GM19238 (cell line): Measurements from ENCODE around the gene REXO1.

ENCODE experiments used
- DNase-seq: peaks from one replicate; pipeline ENCODE4 v3.0.0; 2011; ENCODE audit warnings: low spot score; ENCODE audit not compliant: insufficient read length

The REXO1 gene

GRCh38 chr19:1849886-1850398 is 1.7 kb upstream of the REXO1 start:
- DNase-seq: no peak

DNA sequence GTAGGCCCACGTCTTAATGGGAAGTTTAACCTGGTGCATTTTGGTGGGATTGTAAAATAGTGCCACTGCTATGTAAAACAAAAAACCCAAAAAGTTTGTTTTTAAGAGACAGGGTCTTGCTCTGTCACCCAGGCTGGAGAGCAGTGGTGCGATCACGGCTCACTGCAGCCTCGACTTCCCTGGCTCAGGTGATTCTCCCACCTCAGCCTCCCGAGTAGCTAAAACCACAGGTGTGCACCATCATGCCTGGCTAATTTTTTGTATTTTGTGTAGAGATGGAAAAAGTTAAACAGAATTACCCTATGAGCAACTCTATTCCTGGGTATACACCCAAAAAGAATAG is 820 bp upstream of the REXO1 start:
- DNase-seq: no peak

DNA sequence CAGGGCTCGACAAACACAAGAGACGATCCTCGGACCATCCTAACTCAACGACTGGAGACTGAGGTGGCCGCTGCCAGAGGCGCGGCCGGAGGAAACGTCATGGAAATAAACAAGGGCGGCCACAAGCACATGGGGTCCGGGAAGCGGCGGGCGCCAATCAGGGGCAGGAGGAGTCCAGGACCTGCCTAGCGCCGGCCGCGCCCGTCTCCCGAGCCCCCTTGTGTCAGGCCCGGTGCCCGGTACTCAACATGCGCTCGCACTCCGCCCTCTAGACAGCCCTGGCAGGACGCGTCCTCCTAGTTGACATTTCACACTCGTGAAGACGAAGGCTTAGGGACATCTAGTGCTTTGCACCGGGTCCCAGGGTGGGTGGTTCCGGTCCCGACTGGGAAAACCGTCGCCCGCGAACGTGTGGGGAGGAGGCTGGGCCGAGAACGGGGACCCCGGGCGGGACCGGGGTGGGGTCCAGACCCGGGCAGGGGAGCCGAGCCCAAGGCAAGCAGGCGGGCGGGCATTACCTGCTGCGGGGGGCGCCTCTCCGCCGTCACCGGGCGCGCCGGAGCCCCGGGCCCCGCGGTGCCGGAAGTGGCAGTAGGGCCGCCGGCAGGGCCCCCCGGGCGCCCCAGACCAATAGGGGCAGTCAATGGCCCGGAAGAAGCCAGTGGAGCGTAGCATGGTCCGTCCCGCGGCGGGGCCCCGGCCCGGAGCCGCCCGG is 442 bp downstream of the REXO1 start:
- DNase-seq: no peak

GRCh38 chr19:1847348-1847683 is 967 bp downstream of the REXO1 start:
- DNase-seq: no peak

GRCh38 chr19:1846517-1847204 is 1.6 kb downstream of the REXO1 start:
- no peak for DNase-seq

DNA sequence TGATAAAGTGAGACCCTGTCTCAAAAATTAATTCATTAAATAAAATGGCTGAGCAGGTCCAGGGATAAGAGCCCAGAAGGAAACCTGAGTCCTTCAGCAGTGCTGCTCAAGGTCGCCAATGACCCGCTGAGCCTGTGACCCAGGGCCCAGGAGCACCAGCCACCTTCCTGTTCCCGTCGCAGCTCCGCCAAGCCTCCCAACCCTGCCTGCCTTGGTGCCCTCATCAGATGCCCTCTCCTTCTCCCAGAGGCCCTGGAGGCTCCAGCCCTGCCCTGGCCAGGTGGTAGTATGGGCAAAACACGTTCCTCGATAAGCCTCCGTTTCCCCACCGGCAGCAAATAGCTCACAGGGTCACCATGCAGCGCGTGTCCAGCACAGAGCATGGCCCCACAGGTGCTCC is 2.6 kb downstream of the REXO1 start:
- DNase-seq: no peak

DNA sequence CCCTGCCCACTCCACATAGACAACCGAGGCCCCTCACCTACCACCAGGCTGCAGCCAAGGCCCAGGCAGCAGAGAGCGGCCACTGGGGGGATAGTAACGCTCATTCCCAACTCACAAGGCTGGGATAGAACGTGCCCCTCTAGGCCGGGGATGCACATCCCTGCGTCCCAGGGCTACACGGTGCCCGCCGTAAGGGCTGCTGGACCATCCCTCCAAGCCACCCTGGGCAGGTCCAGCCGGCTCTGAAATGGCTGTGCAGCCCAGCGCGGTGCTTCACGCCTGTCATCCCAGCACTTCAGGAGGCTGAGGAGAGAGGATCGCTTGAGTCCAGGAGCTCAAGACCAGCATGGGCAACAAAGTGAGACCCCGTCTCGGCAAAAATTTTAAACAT is 3.2 kb downstream of the REXO1 start:
- DNase-seq: no peak

DNA sequence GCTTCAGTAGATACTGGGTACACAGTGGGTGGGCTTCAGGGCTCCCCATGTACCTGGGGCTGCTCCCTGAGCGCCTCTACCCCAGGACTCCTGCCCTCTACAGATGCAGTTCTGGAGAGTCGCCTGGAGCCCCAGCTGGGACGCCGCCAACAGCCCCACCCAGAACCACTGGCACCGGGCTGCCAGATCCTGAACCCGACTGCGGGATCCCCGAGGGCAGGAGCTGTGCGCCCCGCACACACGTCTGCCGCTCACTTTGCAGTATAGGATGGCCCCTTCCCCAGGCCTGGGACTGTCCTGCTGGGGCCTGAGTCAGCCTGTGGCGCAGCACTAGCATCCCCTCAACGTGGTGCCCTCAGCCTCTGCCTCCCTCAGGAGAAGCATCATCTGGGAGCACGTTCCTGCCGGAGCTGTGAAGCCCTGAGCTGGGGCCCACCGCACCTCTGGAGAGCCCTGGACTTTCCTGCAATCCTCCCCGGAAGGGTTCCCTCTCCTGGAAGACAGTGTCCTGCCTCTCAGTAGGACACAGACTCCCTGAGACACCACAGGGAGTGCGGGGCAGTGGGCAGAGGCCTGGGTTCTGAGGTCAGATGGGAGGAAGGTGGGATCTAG is 3.7 kb downstream of the REXO1 start:
- no peak for DNase-seq

GRCh38 chr19:1843646-1844394 is 4.5 kb downstream of the REXO1 start:
- DNase-seq: no peak

- DNase-seq: no peak
Observed at GRCh38 chr19:1843116-1843515, 5.2 kb downstream of the REXO1 start.

DNA sequence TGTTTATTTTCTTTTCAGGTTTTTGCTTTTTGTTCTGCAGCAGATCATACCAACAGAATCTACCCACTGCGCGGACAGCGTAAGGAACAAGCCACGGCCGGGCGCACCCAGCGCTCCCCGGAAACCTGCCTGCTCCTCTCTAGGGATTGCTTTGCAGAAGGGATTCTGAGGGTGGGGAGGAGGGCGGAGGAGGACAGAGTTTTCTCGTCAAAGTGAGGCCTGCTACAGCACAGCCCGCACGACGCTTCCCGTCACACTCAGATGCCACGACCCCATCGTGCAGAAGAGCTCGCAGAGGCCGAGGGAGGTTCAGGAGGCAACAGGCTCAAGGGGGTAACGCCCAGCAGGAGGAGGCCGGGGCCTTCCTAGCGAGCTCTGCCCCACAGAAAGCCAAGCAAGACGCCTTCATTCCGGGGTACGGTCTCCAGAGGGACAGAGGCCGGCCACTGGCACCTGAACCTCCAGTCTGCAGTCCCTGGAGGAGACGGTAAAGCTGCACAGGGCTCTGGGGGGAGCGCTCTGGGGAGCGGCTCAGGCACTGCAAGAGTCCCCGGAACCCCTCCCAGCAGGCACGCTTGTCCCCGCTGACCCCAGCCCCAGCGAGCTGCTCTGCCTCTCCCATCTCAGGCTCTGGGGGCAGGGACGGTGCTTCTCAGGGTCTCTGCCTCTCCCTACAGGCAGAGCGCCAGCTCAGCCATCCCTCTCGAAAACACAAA is 6.9 kb downstream of the REXO1 start:
- no peak for DNase-seq

GRCh38 chr19:1840541-1841115 is 7.7 kb downstream of the REXO1 start:
- no peak for DNase-seq

- DNase-seq: no peak
Observed at GRCh38 chr19:1839658-1840540, 8.4 kb downstream of the REXO1 start.

DNA sequence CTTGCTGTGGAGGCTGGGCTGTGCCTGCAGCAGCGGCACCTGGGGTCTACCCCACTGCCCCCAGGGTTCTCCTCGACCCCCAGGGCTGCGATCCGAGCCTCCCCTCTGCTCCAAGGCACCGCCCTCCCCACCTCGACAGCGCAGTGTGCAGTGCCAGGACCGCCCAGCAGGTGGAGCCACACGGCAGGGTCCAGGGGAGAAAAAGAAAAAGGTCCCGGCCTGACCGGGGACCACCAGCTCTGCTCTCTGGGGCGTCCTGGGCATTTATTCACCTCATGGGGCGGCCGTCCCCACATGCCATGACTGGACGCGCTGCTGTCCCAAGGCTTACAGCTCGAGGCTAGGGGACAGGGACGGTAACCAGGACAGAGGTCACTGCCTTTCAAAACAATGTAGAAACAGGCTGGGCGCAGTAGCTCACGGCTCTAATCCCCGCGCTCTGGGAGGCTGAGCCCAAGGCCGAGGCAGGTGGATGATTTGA is 10.6 kb downstream of the REXO1 start:
- peak; percentile 85 for DNase-seq

- no peak for DNase-seq
Observed at GRCh38 chr19:1837222-1837565, 11.1 kb downstream of the REXO1 start.

DNA sequence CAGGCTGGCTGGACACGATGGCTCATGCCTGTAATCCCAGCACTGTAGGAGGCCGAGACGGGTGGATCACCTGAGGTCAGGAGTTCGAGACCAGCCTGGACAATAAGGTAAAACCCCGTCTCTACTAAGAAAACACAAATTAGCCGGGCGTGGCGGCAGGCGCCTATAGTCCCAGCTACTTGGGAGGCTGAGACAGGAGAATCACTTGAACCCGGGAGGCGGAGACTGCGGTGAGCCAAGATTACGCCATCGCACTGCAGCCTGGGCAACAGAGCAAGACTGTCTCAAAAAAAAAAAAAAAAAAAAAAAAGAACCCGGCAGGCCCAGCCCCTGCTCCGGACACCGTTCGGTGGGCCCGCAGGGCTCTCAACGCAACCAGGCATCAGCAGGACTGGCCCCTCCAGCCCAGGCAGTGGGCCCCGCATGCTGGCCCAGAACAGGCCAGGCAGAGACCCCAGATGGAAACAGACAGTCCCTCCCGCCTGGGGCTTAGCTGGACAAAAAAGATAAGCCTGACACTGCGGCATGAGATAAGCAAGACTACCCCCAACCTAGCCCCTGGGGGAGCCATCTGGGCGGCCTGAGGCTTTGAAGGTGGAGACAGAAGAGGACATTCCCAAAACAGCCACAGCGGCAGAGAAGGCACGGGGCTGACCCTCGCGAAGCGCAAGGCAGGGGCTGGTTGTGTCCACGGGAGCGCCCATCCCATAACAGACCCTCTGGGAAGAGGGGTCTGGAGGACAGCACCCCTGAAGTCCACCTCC is 11.6 kb downstream of the REXO1 start:
- DNase-seq: no peak

DNA sequence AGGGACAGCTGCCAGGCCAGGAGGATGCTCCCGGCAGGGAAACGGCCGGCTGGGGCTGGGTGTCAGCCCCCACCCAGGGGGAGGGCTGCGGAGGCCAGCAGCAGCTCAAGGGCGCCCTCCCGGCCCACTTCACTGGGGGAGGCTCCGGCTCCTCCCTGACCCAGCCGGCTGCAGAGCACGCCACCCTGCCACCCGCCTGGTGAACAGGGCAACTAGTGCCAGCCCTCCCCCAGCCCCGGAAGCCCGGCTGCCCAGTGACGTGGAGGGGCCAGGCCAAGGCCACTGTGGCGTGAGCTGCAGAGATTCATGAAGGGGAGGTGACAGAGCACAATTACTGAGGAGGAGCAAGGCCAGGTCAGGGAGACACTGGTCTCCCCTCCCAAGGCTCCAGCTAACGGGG is 14.7 kb downstream of the REXO1 start:
- no peak for DNase-seq

DNA sequence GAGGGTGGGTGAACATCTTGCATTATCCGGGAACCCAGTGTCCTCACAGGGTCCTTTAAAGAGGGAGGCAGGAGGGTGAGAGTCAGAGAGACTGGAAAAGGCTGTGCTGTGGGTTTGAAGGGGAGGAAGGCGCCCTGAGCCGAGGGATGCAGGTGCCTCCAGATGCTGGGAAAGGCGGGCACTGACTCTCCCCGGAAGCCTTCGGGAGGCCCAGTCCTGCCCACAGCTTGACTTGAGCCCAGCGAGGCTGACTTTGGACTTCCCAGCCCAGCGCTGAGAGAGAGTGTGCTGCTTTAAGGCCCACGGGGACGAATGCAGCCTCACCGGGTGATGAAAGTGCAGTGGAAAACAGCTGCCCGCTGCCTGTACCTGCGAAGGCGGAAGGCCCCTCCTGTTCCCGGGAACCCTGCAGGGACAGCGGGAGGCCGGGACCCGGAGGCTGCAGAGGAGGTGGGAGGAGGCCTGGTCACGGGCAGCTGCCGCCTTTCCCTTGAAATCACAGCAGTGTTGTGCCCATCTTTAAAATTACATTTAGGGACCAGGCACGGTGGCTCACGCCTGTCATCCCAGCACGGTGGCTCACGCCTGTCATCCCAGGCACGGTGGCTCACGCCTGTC is 16.1 kb downstream of the REXO1 start:
- DNase-seq: no peak

- no peak for DNase-seq
Observed at GRCh38 chr19:1830978-1831377, 17.3 kb downstream of the REXO1 start.
